Stomach smooth muscle (tissue), 2 donors: ENCODE results near the gene HYCC1.
"Not testable (repeated sequence)": the region's sequence is repeated elsewhere in the genome, so short reads cannot be mapped to it uniquely, and the experiment has no call there.

ENCODE experiments used
- H3K27ac ChIP-seq: one replicate; pipeline ENCODE4 v1.7.0; 2013; ENCODE audit warnings: mild to moderate bottlenecking, low read length, inconsistent platforms
- H3K27me3 ChIP-seq, 2 donors: one replicate each; pipeline ENCODE4 v1.7.0; 2013; ENCODE audit warnings: low read length in 2 of 2; ENCODE audit not compliant: insufficient read depth in 2 of 2, control insufficient read depth in 1 of 2
- H3K36me3 ChIP-seq, 2 donors: one replicate each; pipeline ENCODE4 v1.7.0; 2013; ENCODE audit warnings: low read length in 2 of 2; ENCODE audit not compliant: control insufficient read depth in 2 of 2, insufficient read depth in 2 of 2
- H3K4me1 ChIP-seq: one replicate; pipeline ENCODE4 v1.7.0; 2013; ENCODE audit warnings: low read length; ENCODE audit not compliant: control insufficient read depth, insufficient read depth
- H3K4me3 ChIP-seq, 2 donors: one replicate each; pipeline ENCODE4 v1.7.0; 2013; ENCODE audit warnings: low read length in 2 of 2
- H3K9ac ChIP-seq, 2 donors: one replicate each; pipeline ENCODE4 v1.7.0; 2013; ENCODE audit warnings: low read length in 2 of 2, mild to moderate bottlenecking in 1 of 2
- H3K9me3 ChIP-seq, 2 donors: one replicate each; pipeline ENCODE4 v1.7.0; 2013; ENCODE audit warnings: low read length in 2 of 2; ENCODE audit not compliant: control insufficient read depth in 2 of 2
- donor health status: healthy.
- donor health status: Pancreatic carcinoma.

The HYCC1 gene

DNA sequence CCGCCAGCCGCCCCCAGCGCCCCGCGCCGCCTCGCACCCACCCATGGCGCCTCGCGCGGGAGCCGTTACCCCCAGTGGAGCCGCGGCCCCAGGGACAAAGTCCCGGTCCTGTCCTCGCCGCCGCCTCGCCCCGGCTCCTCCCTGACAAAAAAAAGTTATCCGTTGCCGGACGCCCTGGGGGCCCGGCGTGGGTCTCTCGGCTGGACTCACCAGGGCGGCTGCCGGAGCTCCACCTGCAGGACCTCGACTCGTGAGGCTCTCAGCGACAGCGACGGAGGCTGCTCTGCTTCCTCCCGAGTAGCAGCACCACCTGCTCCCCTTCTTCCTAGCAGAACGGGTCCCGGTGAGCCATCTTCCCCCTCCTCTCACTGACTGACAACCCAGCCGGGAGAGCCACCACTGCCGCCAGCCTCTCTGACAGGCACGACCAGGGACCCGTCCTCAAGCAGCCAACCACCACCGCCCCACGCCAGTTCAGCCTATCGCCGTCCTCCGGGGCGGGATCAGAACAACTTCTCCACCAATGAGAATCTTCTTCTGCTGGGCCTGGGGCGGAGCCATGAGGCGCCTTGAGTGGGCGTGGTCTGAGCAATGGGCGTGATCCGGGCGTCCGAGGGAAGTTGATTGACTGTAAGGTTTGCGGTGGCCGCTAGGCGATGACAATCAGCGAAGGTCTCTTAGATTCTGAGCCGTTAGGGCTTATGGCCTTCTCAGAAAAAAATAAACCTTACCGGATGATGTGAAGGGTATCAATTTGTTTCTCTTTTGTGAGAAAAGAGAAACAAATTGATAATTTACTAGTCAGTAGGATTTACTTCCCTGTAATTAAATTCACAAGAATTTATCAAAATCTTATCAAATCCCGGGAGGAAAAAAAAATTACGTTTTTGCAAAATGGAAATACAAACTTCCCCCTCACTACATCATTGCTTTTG, at the start of gene HYCC1:
TSS of gene HYCC1 (minus strand) at position 416 of the 935 bp plus-strand sequence. CDS start 23,019 bp downstream, outside the sequence.
- Histone ChIP-seq H3K4me1 (peaks cover 4% of the 10 kb centered on the region), H3K27me3 (no peaks in the 10 kb centered on the region), H3K9me3 (no peaks in the 10 kb centered on the region), H3K9ac (peak within 1 kb of the TSS; percentile 76 to 77), H3K27ac (no peak within 1 kb of the TSS), H3K36me3 (no peaks in the 10 kb centered on the region), H3K4me3 (peak within 1 kb of the TSS; percentile 89 to 94)

DNA sequence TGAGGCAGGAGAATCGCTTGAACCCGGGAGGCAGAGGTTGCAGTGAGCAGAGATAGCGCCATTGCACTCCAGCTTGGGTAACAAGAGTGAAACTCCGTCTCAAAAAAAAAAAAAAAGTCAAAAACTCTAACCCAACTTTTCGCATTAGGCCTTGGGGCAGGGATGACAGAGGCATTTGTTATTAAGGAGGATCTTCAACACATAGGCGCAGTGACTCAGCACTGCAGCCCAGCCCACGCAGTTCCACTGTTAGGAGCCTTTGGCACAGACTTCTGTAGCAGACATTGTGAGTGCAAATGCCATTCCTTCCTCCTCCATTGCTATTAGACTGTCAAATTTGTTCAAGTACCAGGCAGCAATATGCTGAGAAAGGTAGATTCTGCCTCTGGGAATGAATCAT, 48.5 kb upstream of the HYCC1 start:
- Histone ChIP-seq H3K4me3 (no peak overlapping the region), H3K9me3 (no peaks in the 10 kb centered on the region), H3K27ac (no peak overlapping the region), H3K27me3 (no peaks in the 10 kb centered on the region), H3K9ac (no peak overlapping the region), H3K4me1 (no peaks in the 10 kb centered on the region), H3K36me3 (no peaks in the 10 kb centered on the region)

DNA sequence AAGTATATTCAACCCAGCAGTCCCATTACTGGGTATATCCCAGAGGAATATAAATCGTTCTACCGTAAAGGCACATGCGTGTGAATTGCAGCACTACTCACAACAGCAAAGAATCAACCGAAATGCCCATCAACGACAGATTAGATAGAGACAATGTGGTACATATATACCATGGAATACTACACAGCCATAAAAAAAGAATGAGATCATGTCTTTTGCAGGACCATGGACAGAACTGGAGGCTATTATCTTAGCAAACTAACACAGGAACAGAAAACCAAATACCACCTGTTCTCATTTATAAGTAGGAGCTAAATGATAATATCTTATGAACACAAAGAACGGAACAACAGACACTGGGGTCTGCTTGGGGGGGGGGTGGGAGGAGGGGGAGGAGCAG, 47.4 kb upstream of the HYCC1 start:
- no peaks in the 10 kb centered on the region for H3K4me1 ChIP-seq
- no peaks in the 10 kb centered on the region for H3K27me3 ChIP-seq
- H3K9me3 ChIP-seq, result no peaks in the 10 kb centered on the region
- no peak overlapping the region for H3K27ac ChIP-seq
- no peaks in the 10 kb centered on the region for H3K36me3 ChIP-seq
- no peak overlapping the region for H3K9ac ChIP-seq
- H3K4me3 ChIP-seq, result no peak overlapping the region

DNA sequence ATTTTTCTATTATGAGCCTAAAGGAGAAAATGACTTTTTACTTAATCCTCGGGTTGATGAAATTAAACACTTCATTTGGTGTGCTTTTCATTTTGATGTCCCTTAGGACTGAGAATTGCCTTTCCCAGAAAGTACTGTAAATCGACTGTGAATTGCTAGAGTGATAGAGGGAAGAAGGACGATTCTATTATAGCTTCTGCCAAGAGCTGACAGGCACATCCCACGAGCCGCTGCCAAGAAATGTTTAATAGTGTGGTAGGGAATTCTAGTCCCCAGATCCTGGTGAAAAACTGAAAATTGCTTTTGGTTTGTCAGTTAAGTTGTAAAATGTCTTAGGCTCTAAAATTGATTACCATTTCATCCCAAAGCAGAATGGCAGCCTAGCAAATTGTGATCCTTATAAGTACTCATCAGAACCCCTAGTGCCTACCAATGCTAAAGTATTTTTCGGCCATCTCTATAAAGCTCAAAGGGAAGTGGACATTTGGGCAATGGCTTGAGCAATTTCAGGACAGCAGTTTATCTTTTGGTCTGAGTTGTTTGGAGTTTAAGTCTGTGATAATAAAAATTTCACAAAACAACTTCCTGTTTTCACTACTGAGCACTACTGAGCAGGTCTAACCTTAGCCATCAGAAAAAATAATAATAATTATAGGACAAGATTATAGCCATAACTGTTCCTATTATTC, 44.6 kb upstream of the HYCC1 start:
- Histone ChIP-seq H3K27me3 (no peaks in the 10 kb centered on the region), H3K4me1 (no peaks in the 10 kb centered on the region), H3K36me3 (no peaks in the 10 kb centered on the region), H3K27ac (no peak overlapping the region), H3K4me3 (no peak overlapping the region), H3K9me3 (no peaks in the 10 kb centered on the region), H3K9ac (no peak overlapping the region)

DNA sequence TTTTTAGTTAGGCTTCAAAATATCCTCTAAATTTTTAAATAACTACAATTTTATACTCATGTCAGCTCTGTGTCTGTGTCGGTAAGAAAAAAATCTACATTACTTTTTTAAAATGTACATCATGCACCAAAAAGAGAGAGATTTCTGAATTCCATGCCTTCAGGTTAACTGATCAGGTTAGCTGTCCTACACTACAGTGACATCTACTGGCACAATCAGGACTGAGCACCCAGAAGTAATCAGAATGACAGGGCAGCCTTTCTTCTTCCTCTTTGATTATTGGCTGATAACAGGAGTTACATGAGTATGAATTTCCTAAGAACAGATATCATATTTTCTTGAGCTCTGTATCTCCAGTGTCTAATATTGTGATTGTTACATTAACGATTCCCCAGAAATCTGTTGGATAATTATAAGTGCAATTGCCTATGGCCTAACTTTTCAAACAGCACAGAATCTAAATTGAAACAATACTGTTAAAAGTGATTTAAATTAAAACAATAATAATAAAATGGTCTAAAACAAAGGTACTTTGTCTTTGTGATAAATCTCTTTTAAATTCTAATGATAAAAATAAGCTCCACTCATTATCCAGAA, 41.8 kb upstream of the HYCC1 start:
- no peak overlapping the region for H3K4me3 ChIP-seq
- H3K4me1 ChIP-seq, result no peaks in the 10 kb centered on the region
- no peaks in the 10 kb centered on the region for H3K36me3 ChIP-seq
- no peaks in the 10 kb centered on the region for H3K27me3 ChIP-seq
- H3K9me3 ChIP-seq, result no peaks in the 10 kb centered on the region
- H3K9ac ChIP-seq, result no peak overlapping the region
- no peak overlapping the region for H3K27ac ChIP-seq

DNA sequence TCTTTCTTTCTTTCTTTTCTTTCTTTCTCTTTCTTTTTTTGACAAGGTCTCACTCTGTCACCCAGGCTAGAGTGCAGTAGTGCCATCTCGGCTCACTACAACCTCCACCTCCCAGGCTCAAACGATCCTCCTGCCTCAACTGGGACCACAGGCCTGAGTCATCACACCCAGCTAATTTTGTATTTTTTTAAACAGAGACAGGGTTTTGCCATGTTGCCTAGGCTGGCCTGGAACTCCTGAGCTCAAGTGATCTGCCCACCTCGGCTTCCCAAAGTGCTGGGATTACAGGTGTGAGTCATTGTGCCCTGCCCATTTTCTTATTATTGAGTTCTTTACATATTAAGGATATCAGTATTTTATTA, 37.2 kb upstream of the HYCC1 start:
- not testable (repeated sequence) for H3K36me3 ChIP-seq, H3K27me3 ChIP-seq, H3K9me3 ChIP-seq, H3K27ac ChIP-seq, H3K4me1 ChIP-seq, H3K9ac ChIP-seq, H3K4me3 ChIP-seq

DNA sequence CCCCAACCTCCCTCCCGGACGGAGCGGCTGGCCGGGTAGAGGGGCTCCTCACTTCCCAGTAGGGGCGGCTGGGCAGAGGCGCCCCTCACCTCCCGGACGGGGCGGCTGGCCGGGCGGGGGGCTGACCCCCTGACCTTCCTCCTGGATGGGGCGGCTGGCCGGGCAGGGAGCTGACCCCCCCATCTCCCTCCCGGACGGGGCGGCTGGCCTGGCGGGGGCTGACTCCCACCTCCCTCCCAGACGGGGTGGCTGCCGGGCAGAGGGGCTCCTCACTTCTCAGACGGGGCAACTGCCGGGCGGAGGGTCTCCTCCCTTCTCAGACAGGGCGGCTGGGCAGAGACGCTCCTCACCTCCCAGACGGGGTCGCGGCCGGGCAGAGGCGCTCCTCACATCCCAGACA, 32.4 kb upstream of the HYCC1 start:
- H3K27ac ChIP-seq, H3K4me3 ChIP-seq, H3K4me1 ChIP-seq, H3K9me3 ChIP-seq, H3K27me3 ChIP-seq, H3K36me3 ChIP-seq, H3K9ac ChIP-seq: not testable (repeated sequence)

DNA sequence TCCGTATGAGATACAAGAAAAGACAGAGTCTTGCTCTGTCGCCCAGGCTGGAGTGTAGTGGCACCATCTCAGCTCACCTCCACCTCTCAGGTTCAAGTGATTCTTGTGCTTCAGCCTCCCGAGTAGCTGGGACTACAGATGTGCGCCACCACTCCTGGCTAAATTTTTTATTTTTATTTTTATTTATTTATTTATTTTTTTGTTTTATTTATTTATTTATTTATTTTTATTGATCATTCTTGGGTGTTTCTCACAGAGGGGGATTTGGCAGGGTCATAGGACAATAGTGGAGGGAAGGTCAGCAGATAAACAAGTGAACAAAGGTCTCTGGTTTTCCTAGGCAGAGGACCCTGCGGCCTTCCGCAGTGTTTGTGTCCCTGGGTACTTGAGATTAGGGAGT, 31.2 kb upstream of the HYCC1 start:
- not testable (repeated sequence) for H3K9me3 ChIP-seq, H3K27me3 ChIP-seq, H3K36me3 ChIP-seq, H3K9ac ChIP-seq, H3K4me1 ChIP-seq, H3K27ac ChIP-seq, H3K4me3 ChIP-seq

DNA sequence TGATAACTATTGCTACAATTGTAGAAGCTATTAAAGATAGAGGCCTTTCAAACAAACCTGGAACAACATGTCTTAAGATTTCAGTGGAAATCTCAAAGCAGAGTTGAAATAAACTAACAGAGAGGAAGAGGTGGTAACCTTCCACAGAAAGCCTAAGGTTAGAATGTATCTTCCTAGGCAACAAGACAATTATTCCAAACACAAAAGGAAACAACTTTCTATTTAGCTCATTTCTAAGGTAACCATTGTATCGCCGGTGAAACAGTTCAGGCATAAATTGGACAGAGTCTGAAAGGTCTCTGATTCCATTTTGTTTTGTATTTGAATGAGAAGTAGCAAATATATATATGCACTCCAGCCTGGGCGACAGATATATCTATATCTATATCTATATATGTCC, 30.7 kb upstream of the HYCC1 start:
- H3K4me1 ChIP-seq, result no peaks in the 10 kb centered on the region
- H3K27me3 ChIP-seq, result no peaks in the 10 kb centered on the region
- H3K9me3 ChIP-seq, result no peaks in the 10 kb centered on the region
- H3K27ac ChIP-seq, result no peak overlapping the region
- no peak overlapping the region for H3K9ac ChIP-seq
- no peaks in the 10 kb centered on the region for H3K36me3 ChIP-seq
- H3K4me3 ChIP-seq, result no peak overlapping the region

DNA sequence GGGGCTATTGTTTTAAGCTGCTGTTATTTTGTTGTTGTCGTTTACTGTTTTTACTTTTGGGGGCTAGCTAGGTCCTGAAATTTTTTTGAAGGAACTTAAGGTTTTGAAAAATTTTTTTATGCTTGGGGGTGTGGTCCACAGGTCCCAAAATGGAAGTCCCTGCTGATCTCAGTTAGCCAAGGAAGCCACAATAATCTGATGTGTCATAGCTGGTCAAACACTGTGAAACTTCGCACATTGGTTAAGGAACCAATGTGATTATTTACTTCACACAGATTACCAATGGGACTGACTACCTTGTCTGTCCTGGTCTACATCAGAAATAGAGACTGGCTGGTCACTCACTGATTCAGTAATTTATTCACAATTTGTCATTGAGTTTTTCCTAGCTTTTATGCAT, 29.5 kb upstream of the HYCC1 start:
- Histone ChIP-seq H3K4me3 (no peak overlapping the region), H3K9ac (no peak overlapping the region), H3K27ac (no peak overlapping the region), H3K4me1 (no peaks in the 10 kb centered on the region), H3K36me3 (no peaks in the 10 kb centered on the region), H3K9me3 (no peaks in the 10 kb centered on the region), H3K27me3 (no peaks in the 10 kb centered on the region)

DNA sequence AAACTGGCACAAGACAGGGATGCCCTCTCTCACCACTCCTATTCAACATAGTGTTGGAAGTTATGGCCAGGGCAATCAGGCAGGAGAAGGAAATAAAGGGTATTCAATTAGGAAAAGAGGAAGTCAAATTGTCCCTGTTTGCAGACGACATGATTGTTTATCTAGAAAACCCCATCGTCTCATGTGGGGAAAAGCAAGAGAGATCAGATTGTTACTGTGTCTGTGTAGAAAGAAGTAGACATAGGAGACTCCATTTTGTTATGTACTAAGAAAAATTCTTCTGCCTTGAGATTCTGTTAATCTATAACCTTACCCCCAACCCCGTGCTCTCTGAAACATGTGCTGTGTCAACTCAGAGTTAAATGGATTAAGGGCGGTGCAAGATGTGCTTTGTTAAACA, 25.7 kb upstream of the HYCC1 start:
- H3K36me3 ChIP-seq, H3K27me3 ChIP-seq, H3K4me1 ChIP-seq, H3K4me3 ChIP-seq, H3K9me3 ChIP-seq, H3K9ac ChIP-seq, H3K27ac ChIP-seq: not testable (repeated sequence)
